Hindlimb muscle (tissue), 1 donor: Measurements from ENCODE around the gene SLC25A51. TPM values are rescaled to one million over a fixed set of nuclear protein-coding genes. Genes with fewer than 3 reads are reported as not detected.
A peak's percentile ranks its signal among the peaks of the same experiment; 100 is the strongest.

Experiments used
- DNase-seq: peaks from one replicate; pipeline ENCODE4 v3.0.0-alpha.2; 2013
- polyA plus RNA-seq: library from polyadenylated mRNA; unstranded; fragments of 120-200 nt; gene quantifications from one replicate; pipeline ENCODE4 v1.2.1, GENCODE V29; 2013; ENCODE audit not compliant: insufficient read length

SLC25A51 gene, protein sequence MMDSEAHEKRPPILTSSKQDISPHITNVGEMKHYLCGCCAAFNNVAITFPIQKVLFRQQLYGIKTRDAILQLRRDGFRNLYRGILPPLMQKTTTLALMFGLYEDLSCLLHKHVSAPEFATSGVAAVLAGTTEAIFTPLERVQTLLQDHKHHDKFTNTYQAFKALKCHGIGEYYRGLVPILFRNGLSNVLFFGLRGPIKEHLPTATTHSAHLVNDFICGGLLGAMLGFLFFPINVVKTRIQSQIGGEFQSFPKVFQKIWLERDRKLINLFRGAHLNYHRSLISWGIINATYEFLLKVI
- 13.0 TPM for polyA plus RNA-seq

DNA sequence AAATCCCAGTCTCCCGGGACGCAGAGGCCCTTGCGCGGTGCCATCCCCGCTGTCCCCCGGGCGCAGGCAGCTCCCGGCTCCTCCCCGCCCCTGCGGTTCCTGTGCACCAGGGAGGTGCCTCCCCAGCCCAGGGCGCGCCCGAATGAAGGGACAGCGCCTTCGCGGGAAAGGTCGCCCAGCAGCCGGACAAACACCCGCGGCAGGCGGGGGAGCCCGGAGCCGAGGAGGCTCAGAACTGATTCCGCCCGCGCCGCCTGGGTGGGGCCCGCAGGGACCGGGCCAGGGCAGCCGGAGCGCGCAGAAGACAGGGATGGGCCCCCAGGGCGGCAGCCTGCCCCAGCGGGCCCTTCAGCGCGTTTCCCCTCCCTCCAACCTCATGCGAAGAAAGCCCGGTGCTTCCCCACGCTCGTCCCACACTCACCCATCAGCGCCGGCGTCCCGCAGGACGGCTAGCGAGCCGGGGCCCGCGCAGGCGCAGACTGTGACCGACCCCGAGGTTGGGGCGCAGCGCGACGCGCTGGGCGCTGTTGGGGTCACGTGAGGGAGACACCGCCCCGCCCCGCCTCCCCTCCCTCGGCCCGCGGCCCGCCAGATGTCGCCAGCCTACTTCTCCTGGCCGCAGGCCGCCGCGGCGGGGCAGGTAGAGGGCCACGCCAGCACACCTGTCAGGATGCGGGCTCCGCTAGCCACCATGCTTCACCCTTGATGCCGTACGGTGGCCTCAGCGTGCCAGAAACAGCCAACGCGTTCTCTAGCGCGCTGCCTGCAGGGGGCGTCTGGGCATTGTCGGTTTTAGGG lies at the start of gene SLC25A51:
TSS of gene SLC25A51 (minus strand) at position 481 of the 798 bp plus-strand sequence. CDS start 15,577 bp downstream, outside the sequence.
- peak; percentile 95 for DNase-seq

DNA sequence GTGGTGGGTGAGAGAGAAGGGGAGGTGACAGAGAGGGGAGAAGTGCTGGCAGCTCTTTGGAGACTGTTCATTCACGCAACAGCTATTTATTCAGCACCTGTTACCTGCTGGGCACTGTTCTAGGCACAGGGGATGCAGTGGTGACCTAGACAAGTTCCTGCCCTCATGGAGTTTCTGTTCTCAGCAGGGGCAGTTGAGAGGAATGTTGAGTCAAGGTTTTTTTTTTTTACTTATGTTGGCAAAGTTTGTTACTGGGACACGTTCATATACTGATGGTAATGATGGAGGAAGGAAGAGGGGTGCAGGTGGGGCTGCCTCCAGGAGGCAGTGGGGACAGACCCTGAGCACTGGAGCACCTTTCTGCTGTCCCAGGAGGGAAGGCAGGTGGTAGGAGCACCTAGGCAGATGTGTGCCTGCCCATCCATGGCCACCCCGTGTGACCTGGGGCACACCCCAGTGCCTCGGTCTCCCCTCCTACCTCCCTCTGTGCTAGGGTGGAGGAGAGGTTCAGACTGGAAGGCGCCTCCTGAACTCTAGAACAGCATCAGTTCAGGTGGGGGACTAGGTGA lies 49.4 kb upstream of the SLC25A51 start:
- DNase-seq, result no peak

DNA sequence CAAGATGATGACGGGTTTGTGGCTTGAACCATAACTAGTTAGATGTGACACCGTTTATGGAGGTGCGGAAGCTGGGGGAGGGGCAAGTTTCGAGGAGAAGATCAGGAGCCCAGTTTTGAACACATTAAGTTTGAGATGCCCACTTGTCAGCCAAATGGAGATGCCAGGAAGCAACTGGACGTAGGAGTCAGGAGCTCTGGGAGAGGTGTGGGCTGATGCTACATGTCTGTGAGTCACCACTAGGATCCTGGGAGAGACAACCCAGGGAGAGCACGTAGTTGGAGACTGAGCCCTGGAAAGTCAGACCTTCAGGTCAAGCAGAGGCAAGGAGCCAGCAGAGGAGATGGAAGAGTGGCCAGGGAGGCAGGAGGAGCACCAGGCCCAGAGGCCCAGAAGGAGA lies 48.8 kb upstream of the SLC25A51 start:
- DNase-seq, result no peak

DNA sequence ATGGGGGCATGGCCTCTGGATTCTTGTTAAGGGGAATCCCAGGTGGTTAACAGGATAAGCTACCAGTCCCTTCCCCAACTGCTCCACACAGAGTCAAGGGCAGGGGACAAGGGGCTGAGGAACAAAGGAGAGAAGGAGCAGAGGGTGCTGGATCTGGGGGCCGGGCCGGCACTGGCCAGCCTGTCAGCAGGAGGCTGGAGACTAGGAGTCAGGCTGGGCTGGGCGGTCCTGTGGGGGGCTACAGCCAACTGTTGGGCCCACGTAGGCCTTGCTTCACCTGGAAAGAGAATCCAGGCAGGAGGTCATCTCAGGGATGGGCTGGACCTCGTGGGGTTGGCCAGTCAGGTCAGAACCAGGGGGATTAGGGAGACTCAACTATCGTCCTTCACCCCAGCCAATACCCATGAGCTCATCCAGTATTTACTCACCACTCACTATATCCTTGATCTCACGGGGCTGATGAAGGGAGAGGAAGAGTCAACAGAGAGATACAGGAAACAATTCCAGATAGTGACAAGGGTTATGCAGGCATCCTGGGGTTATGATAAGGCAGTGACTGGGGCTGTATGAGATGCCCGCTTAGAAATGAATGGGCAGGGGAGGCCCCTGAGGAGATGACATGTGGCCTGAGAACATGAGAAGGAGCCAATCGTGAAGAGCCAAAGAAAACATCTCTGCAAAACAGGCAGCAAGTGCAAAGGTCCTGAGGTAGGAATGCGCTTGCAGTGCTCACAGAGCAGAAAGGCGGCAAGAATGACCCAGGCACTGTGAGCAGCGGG lies 47.9 kb upstream of the SLC25A51 start:
- DNase-seq, result no peak

DNA sequence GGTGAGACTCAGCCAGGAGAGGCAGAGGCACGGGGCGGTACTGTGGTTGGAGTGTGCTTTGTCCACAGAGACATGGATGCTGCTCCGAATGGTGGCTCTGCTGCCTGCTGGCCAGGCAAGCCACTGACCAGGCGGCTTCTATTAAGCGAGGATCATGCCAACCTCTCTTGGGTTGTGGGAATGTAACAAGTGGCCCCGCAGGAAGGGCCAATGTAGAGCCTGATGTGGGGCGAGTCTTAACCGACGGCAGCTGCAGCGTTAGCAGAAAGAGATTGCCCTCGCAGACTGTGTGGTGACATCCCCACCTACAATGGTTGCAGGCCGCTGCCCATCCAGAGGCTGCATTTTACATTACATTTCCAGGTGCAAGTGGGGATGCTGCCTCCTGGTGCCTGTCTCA lies 46.6 kb upstream of the SLC25A51 start:
- DNase-seq, result no peak

DNA sequence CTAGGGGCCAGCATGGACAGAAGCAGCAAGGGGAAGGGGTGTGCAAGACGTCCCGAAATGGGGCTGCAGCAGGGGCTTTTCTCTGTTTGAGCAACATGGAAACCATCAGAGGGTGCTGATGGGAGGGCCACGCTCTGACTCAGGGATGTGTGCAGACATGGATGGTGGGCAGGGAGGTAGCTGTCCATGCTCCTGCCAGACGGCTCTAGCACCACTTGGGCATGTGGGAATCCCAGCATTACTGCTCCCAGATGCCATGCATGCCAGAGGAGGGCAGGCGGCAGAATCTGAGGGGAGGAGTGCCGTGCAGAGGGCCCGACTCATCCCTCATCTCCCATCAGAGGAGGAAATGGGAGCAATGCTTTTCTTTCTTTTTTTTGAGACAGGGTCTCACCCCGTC lies 45.6 kb upstream of the SLC25A51 start:
- DNase-seq, result no peak

DNA sequence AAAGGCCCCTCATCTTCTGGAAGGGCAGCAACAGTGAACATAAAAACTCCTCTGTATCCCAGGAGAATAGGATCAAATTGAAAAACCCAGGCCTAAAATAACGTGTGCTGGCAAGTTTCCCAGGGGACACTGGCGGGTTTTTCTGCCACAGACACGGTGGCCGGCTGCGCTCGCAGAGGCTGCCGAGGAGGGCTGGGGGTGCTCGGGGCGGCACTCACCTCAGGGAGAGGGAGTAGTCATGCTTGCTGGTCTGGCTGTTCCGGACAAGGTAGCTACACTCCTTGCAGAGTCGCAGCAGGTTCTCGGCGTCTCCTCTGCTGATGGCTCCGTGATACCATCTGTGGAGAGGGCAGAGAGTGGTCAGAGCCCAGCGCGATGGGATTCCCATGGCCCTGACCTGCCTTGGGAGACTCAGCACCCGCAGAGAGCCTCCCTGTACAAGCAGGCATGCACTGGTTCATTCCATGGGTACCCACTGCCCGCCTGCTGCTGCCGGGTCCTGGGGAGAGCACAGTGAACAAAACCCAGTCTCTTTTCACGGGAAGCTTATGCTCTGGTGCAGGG lies 44.6 kb upstream of the SLC25A51 start:
- DNase-seq, result no peak

DNA sequence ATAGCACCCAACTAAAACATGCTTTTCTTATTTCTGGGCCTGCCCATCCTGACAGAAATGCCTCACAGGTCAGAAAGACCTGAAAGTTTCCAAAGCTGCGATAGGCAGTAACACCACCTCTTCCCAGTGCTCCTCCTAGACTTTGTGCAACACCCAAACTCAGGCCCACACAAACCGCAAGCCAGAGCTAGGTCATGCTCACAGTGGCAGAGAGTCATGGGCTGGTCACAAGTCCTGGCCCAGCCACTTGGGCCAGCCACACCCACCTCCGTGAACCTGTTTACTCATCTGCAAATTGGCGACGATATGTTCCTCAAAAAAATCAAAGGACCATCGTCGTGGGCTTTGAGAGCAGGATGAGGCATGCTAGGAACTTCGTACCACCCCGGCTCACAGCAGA lies 44.0 kb upstream of the SLC25A51 start:
- DNase-seq, result no peak

DNA sequence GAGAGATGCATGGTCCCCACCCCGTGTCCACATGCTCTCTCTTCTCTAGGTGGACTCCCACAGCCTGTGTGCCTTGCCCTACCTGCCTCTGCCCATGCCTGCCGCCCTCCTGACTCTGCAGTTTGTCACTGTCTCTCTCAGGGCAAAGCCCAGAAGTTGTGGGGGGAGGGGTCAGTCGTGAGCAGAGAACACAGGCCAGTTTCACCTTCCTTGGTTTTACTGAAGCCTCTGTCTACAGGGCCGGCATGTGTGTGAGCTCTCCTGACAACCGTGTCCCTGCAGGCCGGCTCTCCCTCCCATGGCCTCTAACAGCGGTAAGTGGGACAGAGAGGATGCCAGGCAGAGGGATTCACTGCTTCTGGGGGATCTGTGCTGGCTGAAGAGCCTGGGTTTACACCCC lies 43.5 kb upstream of the SLC25A51 start:
- DNase-seq, result no peak

DNA sequence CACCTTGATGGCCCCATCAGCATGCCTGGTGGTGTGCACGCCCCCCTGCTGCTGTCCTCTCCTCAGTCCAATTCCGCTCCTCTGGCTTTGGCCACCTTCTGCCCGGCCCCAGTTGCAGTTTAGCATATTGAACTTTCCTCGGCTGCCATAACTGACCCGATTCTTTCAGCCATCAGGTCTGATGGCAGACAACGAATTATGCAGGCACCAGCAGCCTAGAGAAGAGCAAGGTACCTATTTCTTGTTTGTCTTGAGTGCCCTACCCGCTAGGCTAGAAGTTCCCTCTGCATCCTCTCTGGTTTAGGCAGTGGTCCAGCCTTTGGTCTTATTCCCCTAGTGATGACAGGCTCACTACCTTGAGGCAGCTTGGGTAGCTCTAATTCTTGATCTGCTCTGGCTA lies 43.0 kb upstream of the SLC25A51 start:
- no peak for DNase-seq

DNA sequence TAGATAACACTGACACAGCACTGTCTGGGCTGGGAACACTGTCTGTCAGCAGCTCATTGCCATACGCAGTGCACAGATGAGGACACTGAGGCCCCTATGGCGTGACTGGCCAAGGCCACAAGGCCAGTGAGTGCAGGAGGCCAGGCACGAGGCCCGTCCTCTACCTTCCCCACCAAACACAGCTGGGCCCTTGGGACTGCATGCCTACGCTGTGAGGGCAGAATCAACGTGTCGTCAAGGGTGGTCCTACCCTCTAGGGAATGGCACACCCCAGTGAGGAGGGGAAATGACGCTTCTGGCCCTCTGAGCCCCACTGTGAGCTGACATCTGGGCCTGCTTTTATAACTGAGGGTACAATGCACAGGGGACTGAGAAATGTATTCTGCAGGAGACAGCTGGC lies 42.1 kb upstream of the SLC25A51 start:
- DNase-seq, result no peak

DNA sequence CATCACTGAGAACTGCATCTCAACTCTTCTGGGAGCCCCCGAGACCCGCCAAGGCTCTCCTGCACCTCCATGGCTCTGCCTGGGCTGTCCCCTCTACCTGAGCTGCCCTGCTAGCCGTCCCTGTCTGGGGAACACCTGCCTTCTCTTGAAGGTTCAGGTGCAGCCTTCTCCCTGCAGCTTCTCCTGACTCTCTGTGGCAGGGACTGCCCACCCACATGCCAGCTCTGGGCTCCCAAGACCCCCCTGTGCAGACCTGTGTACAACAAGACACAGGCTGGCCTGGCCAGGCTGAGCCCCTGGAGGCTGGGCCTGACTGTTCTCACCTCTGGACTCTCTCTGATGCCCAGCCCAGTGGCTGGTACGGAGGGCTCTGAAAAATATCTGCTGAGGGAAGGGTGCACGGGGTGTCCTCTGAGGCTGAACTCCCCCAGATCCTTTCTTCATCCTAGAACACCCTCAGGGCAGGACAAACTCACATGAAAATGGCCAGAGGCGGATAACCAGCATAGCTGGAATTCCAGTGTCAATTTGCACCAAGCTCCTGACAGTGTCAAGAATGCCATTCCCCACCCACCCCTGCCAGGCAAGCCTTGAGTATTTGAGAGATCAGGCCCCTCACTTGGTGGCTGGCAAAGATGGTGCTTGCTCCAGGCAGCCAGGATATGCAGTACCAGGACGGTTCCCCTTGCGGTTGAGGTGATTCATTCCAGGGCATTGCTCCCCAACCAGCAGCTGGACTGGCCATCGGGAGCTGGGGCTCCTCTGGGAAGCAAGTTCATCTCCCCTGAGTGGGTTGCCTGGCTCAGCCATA lies 40.9 kb upstream of the SLC25A51 start:
- no peak for DNase-seq

DNA sequence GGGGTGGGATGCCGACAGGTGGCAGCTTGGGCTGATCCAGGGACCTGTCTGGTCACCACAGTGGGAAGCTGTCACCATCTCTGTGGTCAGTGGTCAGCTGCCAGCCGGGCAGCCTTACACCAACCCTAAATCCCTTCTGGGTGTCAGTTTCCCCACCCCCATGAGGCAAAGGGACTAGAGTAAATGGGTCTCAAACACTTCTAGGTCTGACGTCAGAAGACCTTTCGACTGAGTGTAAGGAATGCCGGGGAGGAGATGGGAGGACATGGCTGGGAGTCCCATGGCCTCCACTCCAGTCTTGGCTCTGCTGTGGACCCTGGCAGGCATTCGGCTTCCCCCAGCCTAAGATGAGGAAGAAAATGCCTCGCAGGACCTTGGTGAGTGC lies 40.3 kb upstream of the SLC25A51 start:
- DNase-seq, result no peak

DNA sequence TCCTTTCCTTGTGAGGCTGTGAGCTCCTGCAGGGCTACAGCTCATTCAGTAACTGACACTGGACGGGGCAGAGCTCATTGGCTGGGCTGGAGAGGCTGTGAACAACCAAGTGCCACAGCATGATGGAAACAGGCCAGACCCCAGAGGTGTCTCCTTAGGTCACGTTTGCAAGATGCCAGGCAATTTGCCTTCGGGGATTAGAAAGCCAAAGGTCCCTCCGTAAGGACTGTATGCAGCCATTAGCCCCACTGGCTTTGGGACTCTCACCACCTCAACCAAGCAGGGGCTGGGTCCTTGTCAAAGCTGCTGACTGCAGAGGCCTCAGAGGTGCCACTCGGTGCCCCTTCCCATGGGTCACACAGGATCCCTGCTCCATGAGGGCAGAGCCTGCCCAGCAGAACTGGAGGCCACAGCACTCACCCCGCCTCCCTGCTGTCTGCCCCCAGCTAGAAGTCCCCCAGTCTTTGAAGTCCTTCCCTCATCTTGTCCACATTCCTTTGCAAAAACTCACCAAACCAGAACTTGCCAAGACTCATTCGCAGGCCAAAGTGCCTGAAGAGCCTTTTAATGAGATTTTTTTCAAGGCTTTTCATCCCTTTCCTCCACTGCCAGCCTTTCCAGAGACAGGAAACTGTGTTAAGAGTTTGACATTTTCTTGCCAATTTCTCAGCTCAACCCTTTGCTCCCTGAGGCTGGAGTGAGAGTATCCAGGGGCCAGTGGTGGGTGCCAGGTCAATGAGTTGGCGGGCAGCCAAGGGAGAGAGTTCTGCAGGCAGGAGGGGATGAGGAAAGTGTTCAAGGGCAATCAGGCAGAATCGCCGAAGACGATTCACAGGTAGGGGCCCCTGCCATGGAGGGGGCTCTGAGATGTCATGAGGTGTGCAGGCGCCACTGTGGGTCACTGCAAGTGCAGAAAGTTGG lies 39.7 kb upstream of the SLC25A51 start:
- peak; percentile 57 for DNase-seq

DNA sequence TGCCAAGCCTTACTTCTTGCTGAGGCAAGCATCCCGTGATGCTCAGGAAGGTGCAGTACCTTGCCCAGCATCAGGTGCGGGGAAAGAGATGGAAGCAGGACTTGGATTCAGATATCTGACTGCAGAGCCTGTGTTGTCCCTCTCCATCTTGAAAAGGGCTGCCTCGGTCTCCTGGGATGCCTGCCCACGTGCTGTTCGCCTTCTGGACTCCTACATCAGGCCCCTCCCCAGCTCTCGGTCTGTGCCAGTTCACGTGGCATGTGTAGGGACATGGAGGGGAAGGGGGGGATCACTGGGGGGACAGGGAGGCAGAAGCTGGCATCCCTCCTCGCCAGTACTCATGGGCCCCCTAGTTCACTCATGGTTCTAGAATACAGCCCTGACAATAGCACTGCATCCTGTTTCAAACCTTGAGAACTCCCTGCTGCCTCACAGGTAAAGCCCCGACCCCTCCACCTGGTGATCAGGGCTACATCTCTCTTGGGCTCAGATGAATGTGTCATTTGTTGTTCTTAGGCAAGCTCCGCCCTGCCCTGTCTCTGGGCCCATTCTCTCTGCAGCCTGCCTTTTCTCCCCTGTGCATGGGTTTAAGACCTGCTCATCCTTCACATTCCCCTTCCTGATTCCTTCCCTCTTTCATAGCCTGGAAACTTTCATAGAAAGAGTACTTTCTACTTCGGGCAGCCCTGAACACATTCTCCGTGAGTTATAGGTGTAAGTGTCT lies 38.9 kb upstream of the SLC25A51 start:
- DNase-seq, result no peak

DNA sequence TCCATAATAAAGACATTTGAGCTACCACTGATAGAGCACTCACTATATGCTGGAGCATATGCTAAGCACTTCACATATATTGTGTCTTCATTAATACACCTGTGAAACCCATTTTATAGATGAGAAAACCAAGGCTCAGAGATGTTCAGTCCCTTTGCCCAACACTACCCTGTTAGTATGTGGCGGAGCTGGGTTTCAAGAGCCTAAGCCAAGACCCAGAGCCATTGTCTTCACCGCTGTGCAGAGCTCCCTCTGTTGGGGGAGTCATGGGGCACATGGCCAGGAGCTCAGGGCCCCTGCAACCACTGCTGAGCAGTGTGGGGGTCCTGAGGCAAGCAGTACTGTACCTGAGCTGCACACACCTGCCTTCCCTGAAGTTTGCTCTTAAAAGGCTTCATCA lies 37.3 kb upstream of the SLC25A51 start:
- DNase-seq, result no peak

DNA sequence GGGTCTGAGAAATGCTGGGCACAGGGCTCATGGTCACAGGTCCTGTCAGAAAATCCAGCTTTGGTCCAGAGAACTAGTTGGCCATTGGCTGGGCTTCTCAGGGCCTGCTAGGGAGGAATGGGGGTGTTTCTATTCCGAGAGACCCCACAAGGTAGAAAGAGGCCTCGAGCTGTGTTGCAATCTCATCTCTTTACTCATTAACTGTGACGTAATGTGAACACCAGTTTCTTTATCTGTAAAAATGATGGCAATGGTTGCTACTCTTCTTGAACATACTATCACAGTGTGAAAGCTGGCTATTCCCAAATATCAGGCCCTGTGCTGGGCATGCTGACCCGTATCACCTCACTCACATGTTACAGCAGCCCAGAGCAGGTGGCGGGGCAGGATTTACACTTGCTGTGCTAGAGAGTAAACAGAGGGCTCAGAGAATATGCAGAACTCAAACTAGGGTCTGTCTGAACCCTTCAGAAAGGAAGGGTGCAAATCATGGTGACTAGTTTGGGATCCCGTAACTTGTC lies 35.7 kb upstream of the SLC25A51 start:
- no peak for DNase-seq

DNA sequence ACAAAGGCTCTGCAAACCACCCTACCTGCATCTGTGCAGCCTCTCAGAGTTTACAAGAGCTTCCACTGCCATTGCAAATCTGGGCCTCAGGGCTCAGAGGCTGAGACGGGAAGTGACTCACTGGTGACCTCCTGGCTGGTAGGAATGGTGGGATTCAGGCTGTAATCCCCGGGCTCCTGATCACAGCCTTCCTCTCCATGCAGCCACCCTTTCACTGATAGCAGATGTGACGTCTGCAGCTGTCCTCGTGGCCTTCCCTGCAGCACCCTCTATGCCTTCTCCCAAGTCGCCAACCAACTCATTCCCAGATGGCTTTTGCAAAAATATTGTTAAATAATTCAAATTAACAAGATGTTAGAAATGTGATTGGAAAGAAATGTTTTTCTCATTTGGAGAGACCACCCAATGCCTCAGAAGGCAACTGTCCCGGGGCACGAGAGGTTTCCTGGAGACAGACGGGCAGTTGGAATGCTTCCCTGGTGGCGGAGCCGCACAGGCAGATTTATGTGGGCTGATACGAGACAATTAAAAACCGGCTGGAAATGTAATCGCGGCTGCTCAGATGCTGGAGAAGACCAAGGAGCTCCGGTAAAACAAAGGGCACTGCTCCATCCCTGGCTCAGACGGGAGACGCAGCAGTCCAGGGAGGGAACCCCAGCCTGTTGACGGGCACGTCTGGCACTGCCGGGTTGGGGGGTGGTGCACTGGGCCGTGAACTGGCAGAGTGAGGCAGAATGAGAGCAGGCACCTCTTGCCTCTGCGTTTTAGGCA lies 34.4 kb upstream of the SLC25A51 start:
- DNase-seq, result no peak

DNA sequence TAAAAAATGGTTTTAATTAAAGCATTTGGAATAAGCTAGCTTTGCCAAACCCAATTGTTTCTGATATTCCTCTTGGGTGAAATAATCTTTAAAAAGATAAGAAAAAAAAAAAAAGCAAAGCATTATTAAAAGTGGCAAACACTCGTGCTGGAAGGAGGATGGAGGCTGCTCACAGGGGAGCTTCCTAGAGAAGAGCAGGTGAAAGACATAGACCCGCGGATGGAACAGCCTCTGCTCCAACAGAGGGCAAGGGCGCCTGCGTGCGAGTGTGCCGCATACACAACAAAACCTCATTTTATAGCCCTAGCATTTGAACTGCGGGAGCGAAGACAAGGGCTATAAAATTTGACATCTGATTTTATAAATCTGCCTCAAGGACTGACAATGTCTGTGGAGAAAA lies 33.4 kb upstream of the SLC25A51 start:
- no peak for DNase-seq
